DND-41 (cell line): ENCODE results near the gene SETD6.

Experiments
- ATAC-seq: fragments of 200-7000 bp; cut with Tn5 transposase; 3 replicates; pipeline ENCODE4 v1.9.1; 2021; ENCODE audit warnings: low read depth; ENCODE audit not compliant: insufficient read depth
- DNase-seq: peaks from one replicate; pipeline ENCODE4 v3.0.0-alpha.2; 2020
- H2AFZ ChIP-seq: 2 replicates; pipeline ENCODE4 v1.6.0; 2012; ENCODE audit warnings: low read depth, low read length
- H3K27ac ChIP-seq: 2 replicates; pipeline ENCODE4 v1.5.1; 2012; ENCODE audit warnings: low read length, inconsistent platforms
- H3K27me3 ChIP-seq: fragments of 200-600 bp; sonication (generic); 2 replicates; pipeline ENCODE4 v1.6.0; 2012; ENCODE audit warnings: low read length, mild to moderate bottlenecking, inconsistent platforms; ENCODE audit not compliant: insufficient read depth, poor library complexity
- H3K36me3 ChIP-seq: 2 replicates; pipeline ENCODE4 v1.5.1; 2012; ENCODE audit warnings: low read length, inconsistent platforms; ENCODE audit not compliant: insufficient read depth
- H3K4me1 ChIP-seq: 2 replicates; pipeline ENCODE4 v1.5.1; 2012; ENCODE audit warnings: mild to moderate bottlenecking, low read length; ENCODE audit not compliant: insufficient read depth
- H3K4me2 ChIP-seq: 2 replicates; pipeline ENCODE4 v1.6.0; 2012; ENCODE audit warnings: mild to moderate bottlenecking, moderate library complexity, low read length, inconsistent platforms; ENCODE audit not compliant: insufficient read depth
- H3K4me3 ChIP-seq, 2 experiments: fragments of 200-600 bp in 1 of 2; shearing (Covaris generic) in 1 of 2; 2 replicates each; pipeline ENCODE4 v1.5.1; 2012 to 2016; ENCODE audit warnings: inconsistent platforms in 2 of 2, low read length in 2 of 2, mild to moderate bottlenecking in 2 of 2, low read depth in 1 of 2, moderate library complexity in 1 of 2
- H3K79me2 ChIP-seq: 2 replicates; pipeline ENCODE4 v1.6.0; 2012; ENCODE audit warnings: low read length, inconsistent platforms; ENCODE audit not compliant: insufficient read depth
- H3K9ac ChIP-seq: 2 replicates; pipeline ENCODE4 v1.6.0; 2012; ENCODE audit warnings: low read depth, mild to moderate bottlenecking, inconsistent platforms, low read length, moderate library complexity
- H3K9me3 ChIP-seq: 2 replicates; pipeline ENCODE4 v1.5.1; 2012; ENCODE audit warnings: low read length, moderate library complexity, mild to moderate bottlenecking, inconsistent platforms; ENCODE audit not compliant: insufficient read depth, severe bottlenecking
- H4K20me1 ChIP-seq: 2 replicates; pipeline ENCODE4 v1.6.0; 2012; ENCODE audit warnings: low read length; ENCODE audit not compliant: insufficient read depth
- CTCF ChIP-seq: IDR thresholded peaks from 2 replicates; pipeline ENCODE4 v1.5.1; 2012; ENCODE audit warnings: borderline replicate concordance, low read length, moderate library complexity, mild to moderate bottlenecking; ENCODE audit not compliant: poor library complexity, severe bottlenecking; ENCODE audit errors: extremely low read depth
- EZH2 ChIP-seq: IDR thresholded peaks from 3 replicates; pipeline ENCODE4 v1.6.1; 2012; ENCODE audit warnings: borderline replicate concordance, low read depth, mild to moderate bottlenecking, moderate library complexity, low read length, inconsistent platforms; ENCODE audit not compliant: severe bottlenecking

Gene SETD6

GRCh38 chr16:58474296-58474695, 41.0 kb upstream of the SETD6 start:
- Histone ChIP-seq H3K4me1 (no peaks in the 10 kb centered on the region), H2AFZ (no peak overlapping the region), H3K4me3 (no peak overlapping the region), H3K27me3 (no peaks in the 10 kb centered on the region), H3K9me3 (no peaks in the 10 kb centered on the region), H3K27ac (no peak overlapping the region), H3K4me2 (no peak overlapping the region), H4K20me1 (no peaks in the 10 kb centered on the region), H3K9ac (no peak overlapping the region), H3K79me2 (no peaks in the 10 kb centered on the region), H3K36me3 (no peaks in the 10 kb centered on the region)
- no peak for TF ChIP-seq EZH2
- no peak for TF ChIP-seq CTCF
- DNase-seq (no peak), ATAC-seq (no peak)

GRCh38 chr16:58475091-58475619, 40.2 kb upstream of the SETD6 start:
- Histone ChIP-seq H3K4me1 (no peaks in the 10 kb centered on the region), H2AFZ (no peak overlapping the region), H3K27me3 (no peaks in the 10 kb centered on the region), H3K79me2 (no peaks in the 10 kb centered on the region), H3K4me2 (no peak overlapping the region), H3K9ac (no peak overlapping the region), H3K27ac (no peak overlapping the region), H3K36me3 (no peaks in the 10 kb centered on the region), H3K4me3 (no peak overlapping the region), H4K20me1 (no peaks in the 10 kb centered on the region), H3K9me3 (no peaks in the 10 kb centered on the region)
- DNase-seq (no peak), ATAC-seq (no peak)
- no peak for TF ChIP-seq EZH2
- TF ChIP-seq CTCF = no peak

GRCh38 chr16:58476791-58477190, 38.5 kb upstream of the SETD6 start:
- ATAC-seq = no peak
- Histone ChIP-seq H3K79me2 (no peaks in the 10 kb centered on the region), H3K4me1 (no peaks in the 10 kb centered on the region), H3K9me3 (no peaks in the 10 kb centered on the region), H2AFZ (no peak overlapping the region), H4K20me1 (no peaks in the 10 kb centered on the region), H3K4me3 (no peak overlapping the region), H3K9ac (no peak overlapping the region), H3K27ac (no peak overlapping the region), H3K36me3 (no peaks in the 10 kb centered on the region), H3K4me2 (no peak overlapping the region), H3K27me3 (no peaks in the 10 kb centered on the region)
- DNase-seq = no peak
- no peak for TF ChIP-seq CTCF
- TF ChIP-seq EZH2 = no peak

DNA sequence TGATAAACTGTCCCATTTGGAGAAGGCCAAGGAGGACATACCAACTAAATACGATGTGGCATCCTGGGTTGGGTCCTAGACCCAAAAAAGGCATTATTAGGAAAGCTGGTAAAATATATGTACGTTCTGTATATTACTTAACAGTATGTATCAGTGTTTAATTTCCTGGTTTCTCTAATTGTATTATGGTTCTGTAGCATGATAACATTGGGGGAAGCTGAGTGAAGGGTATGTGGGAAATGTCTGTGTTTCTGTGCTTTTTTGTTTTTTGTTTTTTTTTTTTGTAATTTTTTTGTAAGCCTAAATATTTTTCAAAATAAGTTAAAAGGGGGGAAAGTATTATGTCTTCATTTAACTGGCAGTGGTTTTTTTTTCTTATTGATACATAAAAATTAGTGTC, 36.9 kb upstream of the SETD6 start:
- Histone ChIP-seq H2AFZ (no peak overlapping the region), H3K36me3 (no peaks in the 10 kb centered on the region), H3K4me2 (no peak overlapping the region), H3K9me3 (no peaks in the 10 kb centered on the region), H3K27me3 (no peaks in the 10 kb centered on the region), H3K4me3 (no peak overlapping the region), H4K20me1 (no peaks in the 10 kb centered on the region), H3K79me2 (no peaks in the 10 kb centered on the region), H3K4me1 (no peaks in the 10 kb centered on the region), H3K9ac (no peak overlapping the region), H3K27ac (no peak overlapping the region)
- TF ChIP-seq EZH2 (no peak), CTCF (no peak)
- ATAC-seq (no peak), DNase-seq (no peak)
